HCT116 (cell line): ENCODE results near the gene RBM39.
A peak's percentile ranks its signal among the peaks of the same experiment; 100 is the strongest.

Experiments used
- CEBPB ChIP-seq: IDR thresholded peaks from 2 replicates; pipeline ENCODE4 v1.6.1; 2012; ENCODE audit warnings: low read depth
- CTCF ChIP-seq, 3 experiments: fragments of 200-600 bp in 1 of 3; sonication (generic) in 1 of 3; IDR thresholded peaks in 2 of 3; conservative IDR thresholded peaks in 1 of 3; 2 replicates each; pipeline ENCODE4 v1.5.1; 2012 to 2017; ENCODE audit warnings: low read depth in 2 of 3, low read length in 2 of 3, antibody characterized with exemption in 1 of 3, borderline replicate concordance in 1 of 3, control low read depth in 1 of 3, mild to moderate bottlenecking in 1 of 3, mixed read lengths in 1 of 3, mixed run types in 1 of 3, moderate library complexity in 1 of 3; ENCODE audit not compliant: insufficient read depth in 1 of 3
- EGR1 ChIP-seq: IDR thresholded peaks from 2 replicates; pipeline ENCODE4 v1.6.1; 2012; ENCODE audit warnings: low read depth
- EZH2 ChIP-seq: fragments of 200-600 bp; sonication (generic); IDR thresholded peaks from 2 replicates; pipeline ENCODE4 v1.6.1; 2017; ENCODE audit warnings: antibody characterized with exemption, mixed run types
- POLR2A ChIP-seq: IDR thresholded peaks from 2 replicates; pipeline ENCODE4 v1.7.0; 2011; ENCODE audit warnings: borderline replicate concordance; ENCODE audit not compliant: insufficient read depth, insufficient read length; ENCODE audit errors: extremely low read depth
- POLR2AphosphoS5 ChIP-seq: IDR thresholded peaks from 2 replicates; pipeline ENCODE4 v1.6.1; 2011; ENCODE audit warnings: mild to moderate bottlenecking, low read depth, low read length, moderate library complexity
- RAD21 ChIP-seq: IDR thresholded peaks from 2 replicates; pipeline ENCODE4 v1.6.1; 2012; ENCODE audit warnings: low read depth, mild to moderate bottlenecking
- SIN3A ChIP-seq: IDR thresholded peaks from 2 replicates; pipeline ENCODE4 v1.6.1; 2012; ENCODE audit warnings: low read depth
- TCF7L2 ChIP-seq: IDR thresholded peaks from 2 replicates; pipeline ENCODE4 v1.7.0; 2011; ENCODE audit warnings: borderline replicate concordance, inconsistent platforms; ENCODE audit not compliant: insufficient read depth, insufficient read length; ENCODE audit errors: extremely low read depth
- YY1 ChIP-seq: IDR thresholded peaks from 2 replicates; pipeline ENCODE4 v1.6.1; 2011; ENCODE audit warnings: low read length, low read depth, moderate library complexity, mild to moderate bottlenecking; ENCODE audit not compliant: insufficient replicate concordance; ENCODE audit errors: extremely low read depth
- ZNF274 ChIP-seq: fragments of 200-500 bp; sonication (Bioruptor generic); IDR thresholded peaks from 2 replicates; pipeline ENCODE4 v1.6.1; 2014; ENCODE audit warnings: mild to moderate bottlenecking, low read depth, low read length, inconsistent platforms
- TF ChIP-seq, protein P1 (sequence below): IDR thresholded peaks from 2 replicates; pipeline ENCODE4 v1.6.1; 2012
- TF ChIP-seq, protein P2 (sequence below): IDR thresholded peaks from 2 replicates; pipeline ENCODE4 v1.6.1; 2012
- TF ChIP-seq, protein P3 (sequence below): IDR thresholded peaks from 2 replicates; pipeline ENCODE4 v1.6.1; 2011; ENCODE audit warnings: mild to moderate bottlenecking, low read length, moderate library complexity; ENCODE audit not compliant: insufficient replicate concordance; ENCODE audit errors: extremely low read depth

DNA sequence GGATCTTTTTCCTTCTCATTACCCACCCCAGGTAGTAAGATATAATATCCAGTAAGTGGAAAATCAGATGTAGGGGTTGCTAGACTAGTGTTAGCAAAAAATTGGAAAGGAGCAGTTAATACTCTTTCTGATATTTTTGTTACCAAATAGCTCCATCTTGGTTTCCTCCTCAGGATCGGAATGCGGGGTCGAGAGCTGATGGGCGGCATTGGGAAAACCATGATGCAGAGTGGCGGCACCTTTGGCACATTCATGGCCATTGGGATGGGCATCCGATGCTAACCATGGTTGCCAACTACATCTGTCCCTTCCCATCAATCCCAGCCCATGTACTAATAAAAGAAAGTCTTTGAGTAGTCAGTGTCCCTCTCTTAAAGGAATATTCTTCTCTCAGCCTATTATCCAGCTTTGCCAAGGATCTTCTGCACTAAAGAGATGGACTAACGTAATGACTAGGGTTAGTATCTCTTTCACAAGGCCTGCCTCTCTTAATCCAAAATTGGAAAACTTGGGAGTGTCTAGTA, 41.4 kb downstream of the RBM39 start:
- no peak for TF ChIP-seq RAD21
- no peak for TF ChIP-seq YY1
- no peak for TF ChIP-seq CTCF (IDR thresholded peaks at IDR 0.05 in 2 of 3, conservative IDR thresholded peaks at IDR 0.05 in 1 of 3; ENCODE audit: borderline replicate concordance in 1 of 3, insufficient read depth in 1 of 3, low read depth in 2 of 3, low read length in 2 of 3)
- no peak for TF ChIP-seq EZH2
- peak; percentile 50; the same call in 1 of the 2 replicates for TF ChIP-seq POLR2AphosphoS5
- TF ChIP-seq, protein P1, sequence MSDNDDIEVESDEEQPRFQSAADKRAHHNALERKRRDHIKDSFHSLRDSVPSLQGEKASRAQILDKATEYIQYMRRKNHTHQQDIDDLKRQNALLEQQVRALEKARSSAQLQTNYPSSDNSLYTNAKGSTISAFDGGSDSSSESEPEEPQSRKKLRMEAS = no peak
- no peak for TF ChIP-seq POLR2A
- no peak for TF ChIP-seq CEBPB
- TF ChIP-seq TCF7L2 = no peak
- TF ChIP-seq SIN3A = no peak
- TF ChIP-seq, protein P2, sequence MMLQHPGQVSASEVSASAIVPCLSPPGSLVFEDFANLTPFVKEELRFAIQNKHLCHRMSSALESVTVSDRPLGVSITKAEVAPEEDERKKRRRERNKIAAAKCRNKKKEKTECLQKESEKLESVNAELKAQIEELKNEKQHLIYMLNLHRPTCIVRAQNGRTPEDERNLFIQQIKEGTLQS = no peak
- TF ChIP-seq EGR1 = no peak
- TF ChIP-seq ZNF274 = no peak
- TF ChIP-seq, protein P3, sequence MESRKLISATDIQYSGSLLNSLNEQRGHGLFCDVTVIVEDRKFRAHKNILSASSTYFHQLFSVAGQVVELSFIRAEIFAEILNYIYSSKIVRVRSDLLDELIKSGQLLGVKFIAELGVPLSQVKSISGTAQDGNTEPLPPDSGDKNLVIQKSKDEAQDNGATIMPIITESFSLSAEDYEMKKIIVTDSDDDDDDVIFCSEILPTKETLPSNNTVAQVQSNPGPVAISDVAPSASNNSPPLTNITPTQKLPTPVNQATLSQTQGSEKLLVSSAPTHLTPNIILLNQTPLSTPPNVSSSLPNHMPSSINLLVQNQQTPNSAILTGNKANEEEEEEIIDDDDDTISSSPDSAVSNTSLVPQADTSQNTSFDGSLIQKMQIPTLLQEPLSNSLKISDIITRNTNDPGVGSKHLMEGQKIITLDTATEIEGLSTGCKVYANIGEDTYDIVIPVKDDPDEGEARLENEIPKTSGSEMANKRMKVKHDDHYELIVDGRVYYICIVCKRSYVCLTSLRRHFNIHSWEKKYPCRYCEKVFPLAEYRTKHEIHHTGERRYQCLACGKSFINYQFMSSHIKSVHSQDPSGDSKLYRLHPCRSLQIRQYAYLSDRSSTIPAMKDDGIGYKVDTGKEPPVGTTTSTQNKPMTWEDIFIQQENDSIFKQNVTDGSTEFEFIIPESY = no peak
